Body of pancreas (tissue), 4 donors: ENCODE measurements around the gene KAT2A. TPM values are rescaled to one million over a fixed set of nuclear protein-coding genes. Genes with fewer than 3 reads are reported as not detected.

ENCODE experiments used
- ATAC-seq: fragments of 150-250 bp; one replicate; pipeline ENCODE4 v1.9.1; 2016
- DNase-seq, 4 donors: peaks; one replicate each; pipeline ENCODE4 v3.0.0-alpha.2; 2019
- H3K27ac ChIP-seq, 4 donors: fragments of 200-600 bp; sonication (generic); 1 replicate in 3 of 4; 2 replicates in 1 of 4; pipeline versions ENCODE4 v1.5.1 to v1.6.1; 2016 to 2019; ENCODE audit warnings: mild to moderate bottlenecking in 1 of 4, mixed read lengths in 1 of 4, moderate library complexity in 1 of 4
- H3K27me3 ChIP-seq, 2 donors: fragments of 200-600 bp; sonication (generic); one replicate each; pipeline ENCODE4 v1.6.0; 2016; ENCODE audit warnings: mild to moderate bottlenecking in 1 of 2
- H3K36me3 ChIP-seq, 2 donors: fragments of 200-600 bp; sonication (generic); replicated peaks in 1 of 2; 2 replicates each; pipeline ENCODE4 v1.5.1; 2016; ENCODE audit warnings: low read depth in 2 of 2; ENCODE audit not compliant: insufficient read depth in 1 of 2
- H3K4me1 ChIP-seq: fragments of 200-600 bp; sonication (generic); one replicate; pipeline ENCODE4 v1.6.0; 2016
- H3K4me3 ChIP-seq, 2 donors: fragments of 200-600 bp; sonication (generic); 1 replicate in 1 of 2; 2 replicates in 1 of 2; pipeline ENCODE4 v1.5.1; 2016 to 2019
- H3K9me3 ChIP-seq, 3 donors: fragments of 200-600 bp; sonication (generic); 1 replicate in 2 of 3; 2 replicates in 1 of 3; pipeline ENCODE4 v1.5.1; 2016
- CTCF ChIP-seq, 7 experiments: fragments of 450-650 bp in 4 of 7; fragments of 200-600 bp in 3 of 7; sonication (generic) in 3 of 7; IDR thresholded peaks; one replicate each; pipeline ENCODE4 v1.5.1; 2016 to 2019; ENCODE audit warnings: antibody characterized with exemption in 7 of 7
- POLR2A ChIP-seq, 3 donors: fragments of 450-650 bp; IDR thresholded peaks; one replicate each; pipeline ENCODE4 v1.6.1; 2016; ENCODE audit warnings: antibody characterized with exemption in 3 of 3, mild to moderate bottlenecking in 2 of 3
- WGBS, 2 donors: methylation state at CpG; one replicate each; pipeline ENCODE4 v1.1.5; 2017; 5-methylcytosine and 5-hydroxymethylcytosine counted together
- intact Hi-C: fragments of 100-400 bp; cut with DNase I; formaldehyde crosslinking; loops from one replicate; pipeline ENCODE4 v1.15.1; 2023
- total RNA-seq, 2 donors: library from RNA; depleted of rRNA; stranded (reverse); fragments of >200 nt; gene quantifications; one replicate each; pipeline ENCODE4 v1.1.0, GENCODE V29; 2016

KAT2A gene
- total RNA-seq, 2 donors from 2014 or later: 50.6 to 58.7 TPM

- 20 to 36% methylated on average over 6 to 61 of the region's 61 CpGs for WGBS, 2 donors
- Histone ChIP-seq H3K27me3 (no peaks in the 10 kb centered on the region), H3K4me1 (peaks cover 30% of the 10 kb centered on the region), H3K4me3 (no peak within 1 kb of the TSS), H3K27ac (peak within 1 kb of the TSS; percentile 74 to 89 (median 86)), H3K36me3 (peaks cover 0 to 9% of the 10 kb centered on the region in 2 donors), H3K9me3 (no peaks in the 10 kb centered on the region)
- intact Hi-C loops: no loop called here
- DNase-seq: peak; percentile 91 to 96 (median 94)
- TF ChIP-seq POLR2A (IDR thresholded peaks at IDR 0.05): peak; percentile 64 to 79 (median 70)
- TF ChIP-seq CTCF (IDR thresholded peaks at IDR 0.05): peak in 1 of 7 experiments; percentile 11
- ATAC-seq: peak; percentile 86
Measured at GRCh38 chr17:42122371-42123303, 1.5 kb upstream of the KAT2A start, which contains the start of gene HSPB9. Gene HSPB9 (plus strand): TSS chr17:42122804. CDS start chr17:42122851, 47 bp downstream.

- no peak overlapping the region for H3K27ac ChIP-seq
- WGBS, 2 donors: 36 to 44% methylated on average over 7 of the region's 7 CpGs
- H3K4me1 ChIP-seq: peaks cover 44% of the 10 kb centered on the region
- peak overlapping the region in 1 of 2 donors; percentile 81 for H3K4me3 ChIP-seq
- no peaks in the 10 kb centered on the region for H3K9me3 ChIP-seq
- TF ChIP-seq POLR2A (IDR thresholded peaks at IDR 0.05): no peak
- no peak for TF ChIP-seq CTCF (IDR thresholded peaks at IDR 0.05)
- H3K27me3 ChIP-seq: no peaks in the 10 kb centered on the region
- DNase-seq: no peak
- peaks cover 0 to 2% of the 10 kb centered on the region in 2 donors for H3K36me3 ChIP-seq
- intact Hi-C loops: no loop called here
- no peak for ATAC-seq
Measured at GRCh38 chr17:42120161-42120769, 902 bp downstream of the KAT2A start.

- DNase-seq (no peak), ATAC-seq (no peak)
- peaks cover 44% of the 10 kb centered on the region for H3K4me1 ChIP-seq
- H3K36me3 ChIP-seq: peaks cover 0 to 2% of the 10 kb centered on the region in 2 donors
- H3K4me3 ChIP-seq: no peak overlapping the region
- H3K9me3 ChIP-seq: no peaks in the 10 kb centered on the region
- no peaks in the 10 kb centered on the region for H3K27me3 ChIP-seq
- intact Hi-C loops: loop anchor here (5.0 kb wide), 2 partner anchors 92 to 157 kb away; no protein-coding TSS in a partner anchor
- no peak for TF ChIP-seq CTCF (IDR thresholded peaks at IDR 0.05)
- no peak for TF ChIP-seq POLR2A (IDR thresholded peaks at IDR 0.05)
- H3K27ac ChIP-seq: no peak overlapping the region
- WGBS, 2 donors: 77 to 88% methylated on average over 13 to 14 of the region's 18 CpGs
Measured at GRCh38 chr17:42119301-42119700, 1.9 kb downstream of the KAT2A start.

GRCh38 chr17:42118545-42118944, 2.6 kb downstream of the KAT2A start:
- H3K4me1 ChIP-seq: peaks cover 44% of the 10 kb centered on the region
- no peak for ATAC-seq
- intact Hi-C loops: loop anchor here (5.0 kb wide), 2 partner anchors 91 to 156 kb away; no protein-coding TSS in a partner anchor
- no peaks in the 10 kb centered on the region for H3K9me3 ChIP-seq
- no peak overlapping the region for H3K4me3 ChIP-seq
- 69 to 70% methylated on average over 2 of the region's 2 CpGs for WGBS, 2 donors
- TF ChIP-seq CTCF (IDR thresholded peaks at IDR 0.05): peak; percentile 23 to 56 (median 44)
- no peak for TF ChIP-seq POLR2A (IDR thresholded peaks at IDR 0.05)
- no peaks in the 10 kb centered on the region for H3K27me3 ChIP-seq
- peak in 3 of 4 donors; percentile 53 to 66 (median 54) for DNase-seq
- H3K36me3 ChIP-seq: peaks cover 0 to 2% of the 10 kb centered on the region in 2 donors
- H3K27ac ChIP-seq: no peak overlapping the region
